HL-60 (cell line): ENCODE data around the gene KIFC3.

ENCODE experiments used
- POLR2AphosphoS5 ChIP-seq: IDR thresholded peaks from 2 replicates; pipeline ENCODE4 v1.6.1; 2012; ENCODE audit warnings: low read depth
- TF ChIP-seq, protein P1 (sequence below): IDR thresholded peaks from one replicate; pipeline ENCODE4 v1.5.1; 2011; ENCODE audit warnings: low read length, control low read depth, inconsistent platforms; ENCODE audit not compliant: insufficient read depth

DNA sequence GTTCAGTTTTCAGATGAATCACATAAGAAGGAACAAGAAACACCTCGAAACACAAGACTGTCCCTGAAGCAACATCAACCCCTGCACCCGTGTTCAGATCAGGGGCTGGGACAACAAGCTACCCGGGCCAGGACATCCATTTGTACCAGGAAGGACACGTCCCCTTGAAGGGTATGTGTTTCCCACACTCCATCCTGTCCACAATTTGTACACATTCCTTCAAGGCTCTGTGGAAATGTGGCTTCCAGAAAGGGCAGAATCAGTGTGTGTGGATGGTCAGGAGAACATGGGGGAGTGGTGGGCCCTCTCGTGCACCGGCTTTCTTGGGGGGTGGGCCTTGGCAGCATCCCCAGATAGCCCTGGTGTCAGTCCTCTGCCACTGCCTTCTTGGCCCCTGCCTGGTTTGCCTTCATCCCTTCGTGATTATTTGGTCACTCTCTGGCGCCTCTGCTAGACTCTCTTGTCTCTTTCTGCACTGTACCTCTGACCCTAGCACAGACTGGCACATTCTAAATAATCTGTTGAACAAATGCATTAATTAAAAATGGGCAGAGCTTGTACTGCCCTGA is 10.3 kb downstream of the KIFC3 start:
- TF ChIP-seq, protein P1, sequence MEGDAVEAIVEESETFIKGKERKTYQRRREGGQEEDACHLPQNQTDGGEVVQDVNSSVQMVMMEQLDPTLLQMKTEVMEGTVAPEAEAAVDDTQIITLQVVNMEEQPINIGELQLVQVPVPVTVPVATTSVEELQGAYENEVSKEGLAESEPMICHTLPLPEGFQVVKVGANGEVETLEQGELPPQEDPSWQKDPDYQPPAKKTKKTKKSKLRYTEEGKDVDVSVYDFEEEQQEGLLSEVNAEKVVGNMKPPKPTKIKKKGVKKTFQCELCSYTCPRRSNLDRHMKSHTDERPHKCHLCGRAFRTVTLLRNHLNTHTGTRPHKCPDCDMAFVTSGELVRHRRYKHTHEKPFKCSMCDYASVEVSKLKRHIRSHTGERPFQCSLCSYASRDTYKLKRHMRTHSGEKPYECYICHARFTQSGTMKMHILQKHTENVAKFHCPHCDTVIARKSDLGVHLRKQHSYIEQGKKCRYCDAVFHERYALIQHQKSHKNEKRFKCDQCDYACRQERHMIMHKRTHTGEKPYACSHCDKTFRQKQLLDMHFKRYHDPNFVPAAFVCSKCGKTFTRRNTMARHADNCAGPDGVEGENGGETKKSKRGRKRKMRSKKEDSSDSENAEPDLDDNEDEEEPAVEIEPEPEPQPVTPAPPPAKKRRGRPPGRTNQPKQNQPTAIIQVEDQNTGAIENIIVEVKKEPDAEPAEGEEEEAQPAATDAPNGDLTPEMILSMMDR: no peak
- no peak for TF ChIP-seq POLR2AphosphoS5
